NCI-H2029 treated with DMSO at 0.1 percent for 48 hours (cell line): ENCODE results near the gene SLC17A5.
"Not testable (repeated sequence)": the region's sequence is repeated elsewhere in the genome, so short reads cannot be mapped to it uniquely, and the experiment has no call there.

Source experiments
- DNase-seq: peaks from one replicate; lab custom pipeline; 2025; lab: John Stamatoyannopoulos, UW

SLC17A5 gene

GRCh38 chr6:73566486-73566871 is 87.3 kb downstream of the SLC17A5 start:
- not testable (repeated sequence) for DNase-seq

GRCh38 chr6:73565767-73566485 is 87.9 kb downstream of the SLC17A5 start:
- DNase-seq = no peak

- DNase-seq = no peak
Measured at GRCh38 chr6:73564578-73565345, 89.0 kb downstream of the SLC17A5 start.

DNA sequence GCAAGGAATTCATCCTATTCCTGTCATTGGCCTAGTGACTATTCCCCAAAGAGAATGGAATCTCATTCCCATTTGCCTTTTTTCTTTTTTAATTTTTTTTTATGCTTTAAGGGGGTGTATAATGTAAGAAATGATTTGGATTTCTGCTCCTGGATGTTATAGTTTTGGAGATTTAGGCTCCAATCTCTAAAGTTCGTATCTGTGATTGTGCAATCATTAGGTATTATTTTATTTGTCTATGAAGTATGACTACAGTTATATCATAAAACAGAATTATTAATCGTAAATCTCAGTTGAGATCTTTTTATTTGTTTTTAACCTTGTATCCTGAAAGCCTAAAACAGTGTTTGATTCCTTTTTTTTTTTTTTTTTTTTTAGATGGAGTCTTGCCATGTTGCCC is 91.2 kb downstream of the SLC17A5 start:
- no peak for DNase-seq

DNA sequence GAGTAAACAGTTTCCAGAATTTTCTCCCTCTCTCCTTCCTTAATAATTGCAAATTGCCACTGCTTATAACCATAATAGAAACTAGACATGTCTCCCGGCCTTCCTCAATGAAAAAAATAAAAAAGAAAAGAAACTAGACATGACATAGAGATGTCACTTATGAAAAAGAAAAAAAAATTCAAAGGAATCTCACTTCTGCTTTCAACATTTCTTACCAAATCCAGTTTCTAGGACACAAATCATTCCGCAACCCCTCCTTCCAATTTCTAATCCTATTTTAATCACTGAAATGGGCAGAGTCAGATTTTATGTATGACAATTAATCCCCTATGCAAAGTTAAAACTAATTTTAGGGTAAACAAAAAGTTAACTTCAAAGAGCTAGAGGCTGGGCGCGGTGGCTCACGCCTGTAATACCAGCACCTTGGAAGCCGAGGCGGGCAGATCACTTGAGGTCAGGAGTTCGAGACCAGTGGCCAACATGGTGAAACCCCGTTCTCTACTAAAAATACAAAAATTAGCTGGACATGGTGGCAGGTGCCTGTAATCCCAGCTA is 92.9 kb downstream of the SLC17A5 start:
- DNase-seq = no peak

- DNase-seq = no peak
Measured at GRCh38 chr6:73560182-73560732, 93.5 kb downstream of the SLC17A5 start.

DNA sequence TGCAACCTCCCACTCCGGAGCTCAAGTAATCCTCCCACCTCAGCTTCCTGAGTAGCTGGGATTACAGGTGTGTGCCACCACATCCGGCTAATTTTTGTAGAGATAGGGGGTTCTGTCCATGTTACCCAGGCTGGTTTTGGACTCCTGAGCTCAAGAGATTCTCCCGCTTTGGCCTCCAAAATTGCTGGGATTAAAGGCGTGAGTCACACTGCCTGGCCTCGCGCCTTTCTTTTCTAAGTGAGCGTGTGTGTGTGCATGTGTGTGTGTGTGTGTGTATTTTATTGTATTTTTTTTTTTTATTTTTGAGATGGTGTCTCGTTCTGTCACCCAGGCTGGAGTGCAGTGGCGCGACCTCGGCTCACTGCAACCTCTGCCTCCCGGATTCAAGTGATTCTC is 94.4 kb downstream of the SLC17A5 start:
- DNase-seq = not testable (repeated sequence)

DNA sequence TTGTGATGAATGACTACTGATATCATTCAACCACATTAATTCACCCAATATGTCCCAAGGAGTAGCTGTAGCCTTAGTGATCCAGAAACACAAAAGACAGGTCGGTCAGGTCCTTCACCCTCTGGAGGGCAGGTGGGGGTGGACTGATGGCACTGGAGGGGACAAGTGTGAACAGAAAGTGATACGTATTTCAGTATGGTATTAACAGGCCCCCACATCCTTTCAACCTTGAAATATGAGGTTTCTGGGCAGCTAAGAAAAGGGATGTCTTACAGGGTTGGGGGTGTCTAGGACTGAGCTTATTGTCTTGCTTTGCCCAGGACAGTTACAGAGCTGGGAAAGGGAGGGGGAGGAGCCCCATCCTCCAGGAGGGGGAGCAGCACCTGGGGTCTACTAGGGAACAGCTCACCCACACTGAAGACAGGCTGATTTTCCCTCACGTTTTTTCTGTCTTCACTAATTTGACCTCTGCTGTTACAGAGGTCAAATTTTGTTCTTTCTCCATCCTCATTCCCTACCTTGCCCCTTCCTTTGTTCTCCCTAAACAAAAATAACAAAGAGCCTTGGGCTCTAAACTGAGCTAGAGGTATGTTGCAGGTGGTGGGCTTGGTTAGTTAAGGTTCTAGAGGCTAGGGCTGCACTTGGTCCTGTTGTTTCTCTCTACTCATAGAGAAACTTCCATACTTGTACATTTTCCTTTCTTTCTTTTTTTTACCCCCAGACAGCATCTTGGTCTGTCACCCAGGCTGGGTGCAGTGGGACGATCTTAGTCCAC is 95.0 kb downstream of the SLC17A5 start:
- DNase-seq = no peak

DNA sequence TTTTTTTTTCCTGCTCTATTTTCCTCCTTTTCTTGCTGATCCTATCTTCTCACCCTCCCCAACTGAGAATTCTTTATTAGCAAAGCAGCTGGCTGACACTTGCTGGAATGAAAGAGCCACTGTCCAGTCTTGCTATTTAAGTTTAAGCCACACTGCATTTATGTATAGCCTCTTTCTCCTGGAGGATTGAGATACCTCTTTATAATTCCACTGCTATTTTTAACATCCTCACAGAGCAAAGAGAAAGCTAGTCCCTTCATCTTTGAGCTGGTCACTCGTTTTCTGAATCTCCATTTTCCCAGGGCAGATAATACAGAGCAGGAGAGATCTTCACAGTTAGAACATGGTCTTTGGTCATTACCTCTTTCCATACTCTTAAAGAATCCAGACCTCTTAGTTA is 97.0 kb downstream of the SLC17A5 start:
- DNase-seq = no peak

GRCh38 chr6:73555380-73555949 is 98.3 kb downstream of the SLC17A5 start:
- not testable (repeated sequence) for DNase-seq

- DNase-seq = not testable (repeated sequence)
Measured at GRCh38 chr6:73551115-73551514, 102.7 kb downstream of the SLC17A5 start.

DNA sequence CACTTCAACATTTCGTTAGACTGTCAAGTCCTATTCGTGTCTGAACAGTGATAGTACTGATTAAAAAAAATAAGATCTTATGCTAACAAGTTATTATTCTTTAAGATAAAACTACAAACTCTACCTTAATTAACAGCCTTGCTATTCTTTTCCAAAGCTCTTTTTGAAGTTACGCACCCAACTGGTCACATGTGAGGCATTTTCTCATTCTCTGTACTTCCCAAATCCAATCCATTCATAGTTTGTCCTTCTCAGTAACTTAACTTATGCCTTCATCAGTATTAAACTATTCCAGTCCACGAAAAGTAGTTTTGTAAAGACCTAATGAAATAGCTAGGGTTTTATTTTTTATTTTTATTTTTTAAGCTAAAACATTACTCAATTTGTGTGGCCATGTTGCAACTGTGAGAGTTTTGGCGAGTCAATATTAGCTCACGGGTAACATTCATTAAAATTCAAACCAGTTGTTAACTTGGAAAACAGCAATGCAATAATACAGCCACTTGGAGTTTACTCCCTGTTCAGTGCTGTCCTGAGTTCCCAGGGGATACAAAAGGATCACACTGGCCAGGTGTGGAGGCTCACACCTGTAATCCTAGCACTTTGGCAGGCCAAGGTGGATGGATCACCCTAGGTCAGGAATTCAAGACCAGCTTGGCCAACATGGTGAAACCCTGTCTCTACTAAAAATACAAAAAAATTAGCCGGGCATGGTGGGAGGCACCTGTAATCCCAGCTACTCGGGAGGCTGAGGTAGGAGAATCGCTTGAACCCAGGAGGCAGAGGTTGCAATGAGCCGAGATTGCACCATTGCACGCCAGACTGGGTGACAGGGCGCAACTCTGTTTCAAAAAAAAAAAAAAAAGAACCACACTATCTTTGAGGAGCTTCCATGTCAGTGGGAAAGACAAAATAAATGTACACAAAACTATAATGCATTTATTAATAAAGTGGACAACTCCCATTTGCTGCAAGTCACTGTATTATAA is 105.0 kb downstream of the SLC17A5 start:
- no peak for DNase-seq

DNA sequence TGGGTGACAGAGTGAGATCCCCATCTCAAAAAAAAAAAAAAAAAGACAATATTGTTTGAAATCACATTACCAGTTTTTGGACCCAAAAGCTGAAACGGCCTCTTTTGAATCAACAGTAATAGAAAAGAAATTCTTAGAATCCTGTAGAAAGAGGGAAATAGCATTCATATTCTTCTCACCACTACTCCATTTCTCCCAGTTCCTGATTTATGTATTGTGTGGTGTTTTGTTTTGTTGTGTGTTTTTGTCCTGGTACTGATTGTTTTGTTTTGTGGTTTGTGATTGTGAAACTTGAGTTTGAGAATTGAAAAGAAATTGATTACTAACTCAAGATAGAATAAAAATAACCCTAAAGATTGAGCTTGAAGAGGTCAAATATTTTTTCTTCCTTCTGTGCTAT is 106.8 kb downstream of the SLC17A5 start:
- DNase-seq = no peak
